IMR-90 (cell line): Measurements from ENCODE around the gene HMGB2. TPM values are rescaled to one million over a fixed set of nuclear protein-coding genes. Genes with fewer than 3 reads are reported as not detected.

Source experiments
- ATAC-seq: fragments of 200-7000 bp; cut with Tn5 transposase; 2 replicates; pipeline ENCODE4 v1.9.1; 2020; ENCODE audit warnings: low read depth, mild to moderate bottlenecking, moderate library complexity
- BruUV-seq: library from RNA; stranded (reverse); fragments of 400-500 nt; replicated peaks from 2 replicates; lab custom pipeline; 2021; lab: Mats Ljungman, UMichigan
- CTCF ChIA-PET: fragments of 300-600 bp; formaldehyde crosslinking; extraction: SDS; loops from one replicate; lab custom pipeline; 2021; ENCODE audit warnings: antibody characterized with exemption; lab: Yijun Ruan, JAX
- POLR2A ChIA-PET: fragments of 300-600 bp; sonication (Branson Sonifier 250); formaldehyde crosslinking; loops from one replicate; lab custom pipeline; 2022; ENCODE audit warnings: antibody characterized with exemption; ENCODE audit not compliant: unreplicated experiment; lab: Charles Lee
- DNase-seq: peaks from one replicate; pipeline ENCODE4 v3.0.0; 2013
- H2AFZ ChIP-seq: replicated peaks from 2 replicates; pipeline ENCODE3; 2013; ENCODE audit warnings: low read length, mild to moderate bottlenecking; ENCODE audit not compliant: poor library complexity
- H2AK5ac ChIP-seq: 2 replicates; pipeline ENCODE4 v1.6.1; 2013; ENCODE audit warnings: low read depth, low read length, inconsistent platforms
- H2AK9ac ChIP-seq: replicated peaks from 2 replicates; pipeline ENCODE3; 2013; ENCODE audit warnings: mild to moderate bottlenecking, low read depth, low read length, moderate library complexity; ENCODE audit not compliant: poor library complexity
- H2BK120ac ChIP-seq: 2 replicates; pipeline ENCODE4 v1.6.1; 2013; ENCODE audit warnings: low read depth, low read length, inconsistent platforms
- H2BK15ac ChIP-seq: 3 replicates; pipeline ENCODE4 v1.6.1; 2013; ENCODE audit warnings: low read depth, low read length, inconsistent platforms
- H2BK20ac ChIP-seq: 2 replicates; pipeline ENCODE4 v1.6.1; 2013; ENCODE audit warnings: low read depth, mild to moderate bottlenecking, inconsistent platforms, low read length, moderate library complexity
- H2BK5ac ChIP-seq: 2 replicates; pipeline ENCODE4 v1.6.1; 2013; ENCODE audit warnings: mild to moderate bottlenecking, low read depth, low read length, inconsistent platforms; ENCODE audit not compliant: poor library complexity, severe bottlenecking
- H3K14ac ChIP-seq: replicated peaks from 2 replicates; pipeline ENCODE4 v1.6.1; 2013; ENCODE audit warnings: low read depth, low read length, inconsistent platforms
- H3K18ac ChIP-seq: 2 replicates; pipeline ENCODE4 v1.6.1; 2013; ENCODE audit warnings: low read depth, low read length, control low read depth
- H3K23ac ChIP-seq: 2 replicates; pipeline ENCODE4 v1.6.1; 2013; ENCODE audit warnings: low read depth, low read length, inconsistent platforms
- H3K27ac ChIP-seq: 2 replicates; pipeline ENCODE4 v1.5.1; 2013; ENCODE audit warnings: mild to moderate bottlenecking, control low read depth, low read length; ENCODE audit not compliant: insufficient read depth
- H3K27me3 ChIP-seq: 2 replicates; pipeline ENCODE4 v1.6.1; 2013; ENCODE audit warnings: low read length; ENCODE audit not compliant: control insufficient read depth, insufficient read depth
- H3K36me3 ChIP-seq: 2 replicates; pipeline ENCODE4 v1.6.1; 2013; ENCODE audit warnings: low read length, mixed read lengths; ENCODE audit not compliant: control insufficient read depth, insufficient read depth
- H3K4ac ChIP-seq: 2 replicates; pipeline ENCODE4 v1.6.1; 2013; ENCODE audit warnings: low read depth, low read length, inconsistent platforms
- H3K4me1 ChIP-seq: 2 replicates; pipeline ENCODE4 v1.6.1; 2013; ENCODE audit warnings: low read length, mixed read lengths; ENCODE audit not compliant: control insufficient read depth, insufficient read depth
- H3K4me2 ChIP-seq: 2 replicates; pipeline ENCODE4 v1.6.1; 2013; ENCODE audit warnings: low read depth, mild to moderate bottlenecking, control low read depth, low read length, moderate library complexity
- H3K4me3 ChIP-seq: 2 replicates; pipeline ENCODE4 v1.5.1; 2013; ENCODE audit warnings: low read depth, mild to moderate bottlenecking, control low read depth, low read length, moderate library complexity; ENCODE audit not compliant: insufficient read depth
- H3K56ac ChIP-seq: 2 replicates; pipeline ENCODE4 v1.6.1; 2013; ENCODE audit warnings: low read length, inconsistent platforms; ENCODE audit not compliant: insufficient read depth; ENCODE audit errors: extremely low read depth
- H3K79me1 ChIP-seq, 2 experiments: 2 replicates each; pipeline ENCODE4 v1.6.1; 2013; ENCODE audit warnings: low read length in 2 of 2, inconsistent platforms in 1 of 2, low read depth in 1 of 2
- H3K9ac ChIP-seq: 2 replicates; pipeline ENCODE4 v1.6.1; 2013; ENCODE audit warnings: low read depth, low read length, control low read depth
- H3K9me1 ChIP-seq: 2 replicates; pipeline ENCODE4 v1.6.1; 2013; ENCODE audit warnings: low read length, inconsistent platforms; ENCODE audit not compliant: insufficient read depth
- H3K9me3 ChIP-seq: 2 replicates; pipeline ENCODE4 v1.6.1; 2013; ENCODE audit warnings: low read length; ENCODE audit not compliant: control insufficient read depth, insufficient read depth
- H4K20me1 ChIP-seq: 2 replicates; pipeline ENCODE4 v1.6.1; 2013; ENCODE audit warnings: low read length, inconsistent platforms; ENCODE audit not compliant: insufficient read depth
- H4K5ac ChIP-seq: 2 replicates; pipeline ENCODE4 v1.6.1; 2013; ENCODE audit warnings: mild to moderate bottlenecking, low read depth, low read length, control low read depth
- H4K8ac ChIP-seq, 2 experiments: 2 replicates each; pipeline ENCODE4 v1.6.1; 2013; ENCODE audit warnings: low read depth in 2 of 2, low read length in 2 of 2, control low read depth in 1 of 2, inconsistent platforms in 1 of 2
- H4K91ac ChIP-seq: 2 replicates; pipeline ENCODE4 v1.6.1; 2013; ENCODE audit warnings: low read depth, low read length, inconsistent platforms; ENCODE audit not compliant: insufficient read depth
- MXI1 ChIP-seq: IDR thresholded peaks from 2 replicates; pipeline ENCODE4 v1.6.1; 2012; ENCODE audit warnings: low read depth, mild to moderate bottlenecking, low read length, moderate library complexity, borderline replicate concordance
- NFE2L2 ChIP-seq: fragments of 150-350 bp; IDR thresholded peaks from 2 replicates; pipeline ENCODE4 v1.6.1; 2016; ENCODE audit warnings: low read depth, mild to moderate bottlenecking, low read length
- RFX5 ChIP-seq: IDR thresholded peaks from 2 replicates; pipeline ENCODE4 v1.8.0; 2012; ENCODE audit warnings: low read depth, mild to moderate bottlenecking, low read length, moderate library complexity
- dilution Hi-C: fragments of 300-500 bp; cut with HindIII; formaldehyde crosslinking; loops from one replicate; pipeline ENCODE4 v1.14.3; 2018; ENCODE audit warnings: low sequenced_read_pairs; ENCODE audit not compliant: unreplicated experiment
- in situ Hi-C: fragments of 300-500 bp; cut with MboI; formaldehyde crosslinking; loops from 3 replicates; pipeline ENCODE4 v1.14.3; 2019; ENCODE audit warnings: low sequenced_read_pairs, inconsistent platforms, mixed read lengths
- intact Hi-C: fragments of 100-400 bp; cut with micrococcal nuclease; formaldehyde crosslinking; loops from 2 replicates; pipeline ENCODE4 v1.10.0; 2022
- polyA plus RNA-seq, 3 experiments: library from polyadenylated mRNA; depleted of rRNA; stranded (reverse); fragments of >200 nt; gene quantifications; 2 replicates each; pipeline ENCODE4 v1.2.3, GENCODE V29; 2012; ENCODE audit warnings: low replicate concordance in 1 of 3
- total RNA-seq: library from RNA; depleted of rRNA; stranded (reverse); fragments of >200 nt; gene quantifications from 2 replicates; pipeline ENCODE4 v1.2.3, GENCODE V29; 2012
- TF ChIP-seq, protein P1 (sequence below): fragments of 150-350 bp; IDR thresholded peaks from 2 replicates; pipeline ENCODE4 v1.6.1; 2016; ENCODE audit warnings: low read depth, mild to moderate bottlenecking, low read length, moderate library complexity, borderline replicate concordance

HMGB2 gene
- total and polyA plus RNA-seq, 2 of the 4 experiments (the other 2 are of a cell fraction), result 49.3 to 106 TPM

GRCh38 chr4:173367946-173368345 is 33.8 kb upstream of the HMGB2 start (continued):
- TF ChIP-seq MXI1 (no peak), RFX5 (no peak)
- TF ChIP-seq, protein P1, sequence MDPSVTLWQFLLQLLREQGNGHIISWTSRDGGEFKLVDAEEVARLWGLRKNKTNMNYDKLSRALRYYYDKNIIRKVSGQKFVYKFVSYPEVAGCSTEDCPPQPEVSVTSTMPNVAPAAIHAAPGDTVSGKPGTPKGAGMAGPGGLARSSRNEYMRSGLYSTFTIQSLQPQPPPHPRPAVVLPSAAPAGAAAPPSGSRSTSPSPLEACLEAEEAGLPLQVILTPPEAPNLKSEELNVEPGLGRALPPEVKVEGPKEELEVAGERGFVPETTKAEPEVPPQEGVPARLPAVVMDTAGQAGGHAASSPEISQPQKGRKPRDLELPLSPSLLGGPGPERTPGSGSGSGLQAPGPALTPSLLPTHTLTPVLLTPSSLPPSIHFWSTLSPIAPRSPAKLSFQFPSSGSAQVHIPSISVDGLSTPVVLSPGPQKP, result no peak

GRCh38 chr4:173367285-173367684 is 33.1 kb upstream of the HMGB2 start:
- Histone ChIP-seq H3K9ac (no peak overlapping the region), H2BK20ac (no peak overlapping the region), H2BK15ac (no peak overlapping the region), H3K27me3 (no peaks in the 10 kb centered on the region), H3K9me1 (0 out of 2 replicates have a peak, but pooled peaks cover 5% of the 10 kb centered on the region), H3K79me1 (peaks cover 0 to 4% of the 10 kb centered on the region in 2 experiments; a peak in 1 of 4 replicates), H3K36me3 (no peaks in the 10 kb centered on the region), H2BK120ac (no peak overlapping the region), H4K8ac (no peak overlapping the region), H4K20me1 (no peaks in the 10 kb centered on the region), H3K4me1 (no peaks in the 10 kb centered on the region; the same call in 1 of the 2 replicates), H3K4me3 (no peak overlapping the region), H3K4ac (no peak overlapping the region), H3K23ac (no peak overlapping the region), H3K18ac (no peak overlapping the region), H3K56ac (no peak overlapping the region), H3K27ac (no peak overlapping the region), H4K91ac (no peak overlapping the region), H2AFZ (no peak overlapping the region), H3K14ac (no peak overlapping the region), H3K9me3 (no peaks in the 10 kb centered on the region), H3K4me2 (no peak overlapping the region), H2AK5ac (no peak overlapping the region), H2BK5ac (no peak overlapping the region), H2AK9ac (no peak overlapping the region), H4K5ac (no peak overlapping the region)
- BruUV-seq, result no TSS peak
- dilution Hi-C loops, result no loop called here
- intact Hi-C loops, result no loop called here
- peak; percentile 22 for DNase-seq
- in situ Hi-C loops, result no loop called here
- no peak for ATAC-seq
- no peak for TF ChIP-seq MXI1
- no peak for TF ChIP-seq NFE2L2
- ChIA-PET POLR2A (no interaction called here), CTCF (interaction anchor here (1.3 kb wide), 1 partner anchor 10 kb away, joined by 3 read pairs; no protein-coding TSS in a partner anchor)
